NCI-H1048 (cell line): ENCODE results near the gene VPS13C.
"Not testable (repeated sequence)": the region's sequence is repeated elsewhere in the genome, so short reads cannot be mapped to it uniquely, and the experiment has no call there.

Source experiments
- DNase-seq: peaks from one replicate; lab custom pipeline; 2025; lab: John Stamatoyannopoulos, UW

The VPS13C gene

GRCh38 chr15:62075595-62076277, 15.5 kb upstream of the VPS13C start:
- no peak for DNase-seq

GRCh38 chr15:62071711-62072308, 11.6 kb upstream of the VPS13C start:
- DNase-seq, result peak; percentile 6

GRCh38 chr15:62069551-62069950, 9.3 kb upstream of the VPS13C start:
- DNase-seq, result no peak

GRCh38 chr15:62068810-62069167, 8.5 kb upstream of the VPS13C start:
- no peak for DNase-seq

- DNase-seq, result no peak
Measured at GRCh38 chr15:62068071-62068809, 8.0 kb upstream of the VPS13C start.

- DNase-seq, result no peak
Measured at GRCh38 chr15:62067448-62068044, 7.3 kb upstream of the VPS13C start.

GRCh38 chr15:62066663-62067447, 6.6 kb upstream of the VPS13C start, which contains the start of gene C2CD4A:
C2CD4A (plus strand) TSS chr15:62066977; CDS start chr15:62067614, 637 bp downstream.
- DNase-seq, result peak; percentile 60

GRCh38 chr15:62063825-62064635, 3.8 kb upstream of the VPS13C start:
- no peak for DNase-seq

- DNase-seq, result no peak
Measured at GRCh38 chr15:62060896-62061280, 641 bp upstream of the VPS13C start.

- DNase-seq, result no peak
Measured at GRCh38 chr15:62059816-62060112, 483 bp downstream of the VPS13C start.

- no peak for DNase-seq
Measured at GRCh38 chr15:62059108-62059815, 985 bp downstream of the VPS13C start.

GRCh38 chr15:62058327-62059028, 1.8 kb downstream of the VPS13C start:
- no peak for DNase-seq

GRCh38 chr15:62057341-62057980, 2.8 kb downstream of the VPS13C start:
- DNase-seq, result no peak

GRCh38 chr15:62054979-62055378, 5.3 kb downstream of the VPS13C start:
- DNase-seq, result no peak

- no peak for DNase-seq
Measured at GRCh38 chr15:62053439-62054085, 6.7 kb downstream of the VPS13C start.

GRCh38 chr15:62052713-62053112, 7.5 kb downstream of the VPS13C start:
- no peak for DNase-seq

- no peak for DNase-seq
Measured at GRCh38 chr15:62051166-62051565, 9.1 kb downstream of the VPS13C start.

- no peak for DNase-seq
Measured at GRCh38 chr15:62050115-62050514, 10.1 kb downstream of the VPS13C start.

- DNase-seq, result not testable (repeated sequence)
Measured at GRCh38 chr15:62048254-62048653, 12.0 kb downstream of the VPS13C start.
